ENCODE data around the gene KLF17.

DNA sequence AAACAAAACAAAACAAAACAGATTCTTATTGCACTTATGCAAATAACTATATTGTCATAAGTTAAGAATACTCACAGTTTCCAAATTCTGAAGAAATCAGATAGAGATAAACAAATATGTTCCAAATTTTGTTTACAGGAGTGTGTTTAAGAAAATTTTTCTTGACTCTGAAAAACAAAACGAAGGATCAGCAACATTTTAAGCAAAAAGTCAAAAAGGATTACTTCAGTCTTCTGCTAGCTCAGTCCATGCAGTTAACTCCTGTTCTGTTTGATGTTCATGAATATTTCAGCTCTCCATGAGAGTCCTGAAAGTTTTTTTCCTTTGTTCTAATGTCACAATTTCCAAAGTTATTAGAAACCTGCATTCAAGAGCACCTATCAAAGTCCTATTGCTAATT is 56.0 kb downstream of the KLF17 start:
- TF ChIP-seq, protein P1, sequence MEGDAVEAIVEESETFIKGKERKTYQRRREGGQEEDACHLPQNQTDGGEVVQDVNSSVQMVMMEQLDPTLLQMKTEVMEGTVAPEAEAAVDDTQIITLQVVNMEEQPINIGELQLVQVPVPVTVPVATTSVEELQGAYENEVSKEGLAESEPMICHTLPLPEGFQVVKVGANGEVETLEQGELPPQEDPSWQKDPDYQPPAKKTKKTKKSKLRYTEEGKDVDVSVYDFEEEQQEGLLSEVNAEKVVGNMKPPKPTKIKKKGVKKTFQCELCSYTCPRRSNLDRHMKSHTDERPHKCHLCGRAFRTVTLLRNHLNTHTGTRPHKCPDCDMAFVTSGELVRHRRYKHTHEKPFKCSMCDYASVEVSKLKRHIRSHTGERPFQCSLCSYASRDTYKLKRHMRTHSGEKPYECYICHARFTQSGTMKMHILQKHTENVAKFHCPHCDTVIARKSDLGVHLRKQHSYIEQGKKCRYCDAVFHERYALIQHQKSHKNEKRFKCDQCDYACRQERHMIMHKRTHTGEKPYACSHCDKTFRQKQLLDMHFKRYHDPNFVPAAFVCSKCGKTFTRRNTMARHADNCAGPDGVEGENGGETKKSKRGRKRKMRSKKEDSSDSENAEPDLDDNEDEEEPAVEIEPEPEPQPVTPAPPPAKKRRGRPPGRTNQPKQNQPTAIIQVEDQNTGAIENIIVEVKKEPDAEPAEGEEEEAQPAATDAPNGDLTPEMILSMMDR (IDR thresholded peaks at IDR 0.05; ENCODE audit: insufficient read depth, low read length): no peak
- no peak for TF ChIP-seq POLR2AphosphoS5 (IDR thresholded peaks at IDR 0.05; ENCODE audit: low read depth)

Data from HL-60 (cell line).